Dermis blood vessel endothelial cell (primary cell): ENCODE results near the gene PYROXD2. TPM values are rescaled to one million over a fixed set of nuclear protein-coding genes. Genes with fewer than 3 reads are reported as not detected.

Experiments used
- DNase-seq: peaks from one replicate; pipeline ENCODE4 v3.0.0; 2010
- total RNA-seq: library from RNA; depleted of rRNA; stranded (reverse); fragments of >200 nt; gene quantifications from 2 replicates; pipeline ENCODE4 v1.2.3, GENCODE V29; 2014

Gene PYROXD2
- total RNA-seq, 1 donor from 2014 or later, result 3.6 TPM

DNA sequence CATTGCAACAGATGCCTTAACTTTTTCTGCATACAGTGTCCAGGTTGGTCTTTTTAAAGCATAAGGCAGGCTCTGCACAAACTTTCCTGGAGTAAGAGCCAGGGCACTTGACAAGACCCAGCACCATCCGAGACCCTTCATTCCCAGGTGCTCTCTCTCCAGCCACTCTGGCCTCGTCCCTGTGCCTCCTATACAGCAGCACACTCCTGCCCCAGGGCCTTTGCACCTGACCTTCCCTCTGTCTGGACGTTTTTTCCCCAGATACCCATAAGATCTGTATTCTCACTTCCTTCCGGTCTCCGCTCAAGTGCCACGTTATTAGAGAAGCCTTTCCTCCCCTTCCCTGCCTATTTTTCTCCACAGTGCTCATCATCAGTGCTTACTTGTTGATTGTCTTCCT is 25.6 kb downstream of the PYROXD2 start:
- DNase-seq, result no peak

DNA sequence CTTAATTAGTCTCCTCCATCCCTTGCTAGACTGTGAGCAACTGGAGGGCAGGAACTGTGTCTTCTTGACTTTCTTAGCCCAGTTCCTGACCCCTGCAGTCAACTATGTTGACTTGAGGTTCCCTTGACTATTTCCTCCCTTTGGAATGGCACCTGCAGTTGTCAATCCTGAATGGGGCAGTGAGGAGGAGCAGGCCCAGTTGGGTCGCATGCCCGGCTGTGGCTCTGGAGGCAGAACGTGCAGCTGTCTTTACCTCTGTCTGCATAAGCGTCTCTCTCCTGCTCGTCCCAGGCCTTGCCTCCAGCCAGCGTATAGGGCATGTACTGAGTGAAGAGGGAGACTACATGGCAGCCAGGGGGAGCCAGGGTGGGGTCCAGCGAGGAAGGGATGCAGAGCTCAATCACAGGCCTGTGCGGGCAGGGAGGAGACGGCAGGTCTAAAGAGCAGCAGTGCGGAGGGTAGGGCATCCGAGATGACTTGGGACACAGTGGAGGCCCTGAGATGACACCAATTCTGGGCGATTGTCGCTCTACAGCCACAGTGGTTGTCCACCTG is 26.8 kb downstream of the PYROXD2 start:
- DNase-seq, result no peak

DNA sequence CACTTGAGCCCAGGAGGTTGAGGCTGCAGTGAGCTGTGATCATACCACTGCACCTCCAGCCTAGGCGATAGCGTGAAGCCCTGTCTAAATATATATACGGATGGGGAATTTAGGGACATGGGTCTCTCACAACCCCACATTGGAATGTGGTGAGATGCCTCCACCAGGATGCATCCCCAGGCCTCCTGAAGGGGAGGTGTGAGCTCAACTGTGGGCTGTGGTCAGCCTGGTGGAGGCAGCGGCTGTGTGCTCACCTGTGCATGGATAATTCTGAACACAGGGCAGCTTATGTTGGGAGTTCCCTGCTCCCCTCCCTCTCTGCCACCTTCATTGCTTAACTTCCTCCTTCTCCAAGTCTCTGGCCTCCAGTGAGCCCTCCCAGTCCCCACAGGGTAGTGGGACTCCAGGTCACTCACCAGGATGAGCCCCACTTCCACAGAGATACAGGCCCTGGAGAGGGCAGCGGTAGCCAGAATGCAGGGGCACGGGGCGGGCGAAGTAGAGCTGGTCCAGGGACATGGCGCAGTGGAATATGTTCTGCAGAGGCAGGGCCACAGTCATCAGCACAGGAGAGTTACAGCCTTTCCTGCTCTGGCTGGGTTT is 30.4 kb downstream of the PYROXD2 start:
- DNase-seq, result no peak

DNA sequence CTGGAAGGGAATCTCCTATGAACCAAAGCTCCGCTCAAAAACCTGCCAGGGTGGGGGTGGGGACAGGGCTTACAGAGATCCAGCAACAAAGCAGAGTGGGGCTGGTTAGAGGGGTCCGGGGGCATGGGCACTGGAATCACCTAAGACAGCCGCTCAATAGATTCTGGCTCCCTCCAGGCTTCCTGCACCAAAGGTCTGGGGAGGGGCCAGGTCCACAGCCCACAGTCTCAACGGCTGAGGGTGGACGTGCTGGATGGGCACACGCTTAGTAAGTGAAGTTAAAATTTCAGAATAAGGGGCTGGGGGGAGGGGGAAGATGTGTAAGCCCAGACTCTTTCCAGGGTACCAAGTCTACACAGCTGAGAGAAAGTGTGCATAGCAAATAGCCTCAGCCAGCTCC is 31.1 kb downstream of the PYROXD2 start:
- DNase-seq, result no peak

DNA sequence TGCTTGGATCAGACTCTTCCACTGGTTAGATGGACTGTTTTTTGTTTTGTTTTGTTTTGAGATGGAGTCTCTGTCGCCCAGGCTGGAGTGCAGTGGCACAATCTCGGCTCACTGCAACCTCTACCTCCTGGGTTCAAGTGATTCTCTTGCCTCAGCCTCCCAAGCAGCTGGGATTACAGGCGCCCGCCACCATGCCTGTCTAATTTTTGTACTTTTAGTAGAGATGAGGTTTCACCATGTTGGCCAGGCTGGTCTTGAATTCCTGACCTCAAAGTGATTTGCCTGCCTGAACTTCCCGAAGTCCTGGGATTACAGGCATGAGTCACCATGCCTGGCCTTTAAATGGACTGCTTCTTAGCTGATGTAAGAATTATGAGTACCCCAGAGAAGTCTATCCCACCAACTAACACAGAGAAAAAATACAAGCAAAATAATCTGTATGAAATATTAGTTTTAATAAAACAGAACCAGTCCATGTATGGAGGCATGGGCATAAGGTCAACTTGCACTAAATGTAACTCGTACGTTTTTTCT is 31.8 kb downstream of the PYROXD2 start:
- DNase-seq, result peak; percentile 41

DNA sequence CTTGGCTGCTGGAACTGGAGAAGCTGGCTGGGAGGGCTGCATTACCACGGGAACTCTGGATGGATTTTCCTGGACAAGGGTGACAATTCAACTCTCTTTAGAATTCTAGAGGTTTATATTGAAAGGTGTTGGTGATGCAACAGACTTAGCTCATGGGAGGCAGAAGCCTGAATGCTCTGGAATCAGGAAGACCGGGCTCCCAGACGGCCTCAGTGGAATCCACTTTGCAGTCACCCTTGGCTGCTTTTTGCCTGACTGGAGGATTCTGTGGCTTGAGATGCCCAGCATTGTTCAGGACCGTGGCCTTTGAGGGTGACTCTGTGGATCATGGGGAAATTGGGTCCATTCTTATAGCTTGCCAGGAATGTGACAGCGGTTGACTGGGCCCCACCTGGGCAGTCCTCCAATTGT is 32.3 kb downstream of the PYROXD2 start:
- DNase-seq, result no peak

DNA sequence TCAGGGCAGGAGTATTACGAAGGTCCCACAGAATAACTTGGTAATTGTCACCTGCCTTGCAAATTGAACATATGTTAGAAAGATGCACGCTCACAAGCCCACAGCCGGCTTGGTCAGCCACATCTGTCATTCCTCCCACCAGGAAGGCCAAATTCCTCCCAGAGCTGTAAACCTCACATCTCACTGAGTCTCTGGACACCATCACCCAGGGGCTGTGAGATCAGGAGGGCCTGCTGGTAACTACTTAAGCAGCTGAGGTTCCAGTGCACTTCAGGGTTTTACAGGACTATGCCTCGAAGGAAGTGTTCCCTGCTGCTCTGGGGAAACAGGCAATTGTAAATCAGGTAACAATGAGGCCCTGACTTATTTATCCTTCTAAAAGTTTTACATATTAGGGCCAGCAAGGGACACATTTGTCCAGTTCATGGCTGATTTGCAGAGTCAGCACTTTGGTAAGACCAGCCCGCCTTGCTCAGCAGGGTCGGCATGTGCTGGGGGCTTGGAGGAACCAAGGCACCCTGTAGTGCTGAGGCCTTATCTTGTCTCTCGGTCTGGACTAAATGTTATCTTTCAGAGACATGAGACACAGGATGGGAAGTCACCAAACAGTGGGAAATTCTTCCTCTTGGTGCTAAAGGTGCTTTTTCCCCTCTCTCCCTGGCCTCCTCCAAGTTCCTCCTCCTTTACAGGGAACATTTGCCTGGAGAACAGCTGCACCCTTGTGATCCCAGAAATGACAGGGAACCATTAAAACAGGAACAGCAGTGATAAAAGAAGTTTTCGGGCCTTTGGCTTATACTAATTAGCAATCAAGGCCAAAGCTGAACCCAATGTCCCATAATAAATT is 34.3 kb downstream of the PYROXD2 start:
- DNase-seq, result no peak

DNA sequence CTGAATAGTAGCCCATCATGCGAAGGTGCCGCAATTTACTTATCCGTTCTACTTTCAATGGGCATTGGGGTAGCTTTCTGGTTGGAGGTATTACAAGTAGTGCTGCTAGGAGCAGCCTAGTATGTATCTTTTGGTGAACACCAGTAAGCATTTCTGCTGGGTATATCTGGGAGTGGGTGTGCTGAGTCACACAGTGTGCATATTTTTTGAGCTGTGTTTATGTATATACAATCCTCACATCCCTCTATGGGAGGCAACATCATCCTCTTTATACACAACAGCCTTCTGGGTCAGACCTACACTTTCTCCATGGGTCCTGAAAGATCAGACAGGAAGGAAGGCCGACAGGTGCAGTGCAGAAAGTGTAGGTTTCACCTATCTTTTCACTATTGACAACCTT is 36.3 kb downstream of the PYROXD2 start:
- DNase-seq, result no peak

DNA sequence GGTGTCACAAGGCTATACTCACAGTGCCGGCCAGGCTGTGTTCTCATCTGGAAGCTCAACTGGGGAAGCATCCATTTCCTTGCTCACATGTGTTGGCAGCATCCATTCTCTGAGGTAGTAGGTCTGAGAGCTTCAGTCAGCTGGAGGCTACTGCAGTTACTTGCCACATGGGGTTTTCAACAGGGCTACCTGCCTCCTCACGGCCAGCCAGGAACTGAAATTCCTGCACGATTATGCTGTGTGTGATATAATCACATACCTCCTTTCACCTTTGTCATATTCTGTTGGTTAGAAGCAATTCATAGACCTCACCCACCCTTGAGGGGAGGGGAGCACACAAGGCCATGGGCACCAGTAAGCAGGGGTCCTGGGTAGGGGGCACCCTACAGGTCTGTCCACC is 37.4 kb downstream of the PYROXD2 start:
- DNase-seq, result no peak

DNA sequence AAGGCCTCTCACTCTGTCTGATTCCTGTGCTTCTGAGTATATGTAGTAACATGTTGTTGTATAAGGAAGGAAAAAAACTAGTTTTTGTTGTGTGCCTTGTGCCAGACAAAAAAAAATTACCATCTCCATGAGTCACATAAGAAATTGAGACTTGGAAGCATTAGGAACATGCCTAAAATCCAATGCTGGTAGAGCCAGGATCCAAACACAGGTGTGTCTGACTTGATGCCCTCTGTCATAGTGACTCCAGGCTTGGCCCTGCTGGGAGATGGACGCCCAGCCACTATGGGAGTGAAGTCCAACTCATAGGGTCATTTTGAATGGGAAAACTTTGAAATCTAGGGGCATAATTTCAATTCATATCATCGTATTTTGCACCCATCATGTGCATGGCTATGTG is 38.0 kb downstream of the PYROXD2 start:
- no peak for DNase-seq

DNA sequence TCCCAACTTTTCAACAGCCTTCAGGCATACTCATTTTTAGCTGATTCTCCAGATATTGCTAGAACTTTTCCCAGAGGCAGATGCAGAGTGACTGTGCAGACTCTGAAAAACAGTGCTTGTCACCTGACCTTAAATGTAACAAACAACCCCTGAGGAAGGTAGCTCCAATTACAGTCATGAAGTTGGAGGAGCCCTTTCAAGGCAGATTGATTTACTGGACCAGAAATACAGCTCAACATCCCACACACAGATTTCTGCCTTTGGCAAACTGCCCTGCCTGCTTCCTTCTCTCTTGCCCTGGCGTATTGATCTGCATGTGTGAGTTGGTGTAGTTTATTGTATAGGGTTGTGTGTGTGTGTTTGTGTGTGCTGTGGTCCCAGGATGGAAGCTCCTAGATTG is 38.5 kb downstream of the PYROXD2 start:
- DNase-seq, result no peak

DNA sequence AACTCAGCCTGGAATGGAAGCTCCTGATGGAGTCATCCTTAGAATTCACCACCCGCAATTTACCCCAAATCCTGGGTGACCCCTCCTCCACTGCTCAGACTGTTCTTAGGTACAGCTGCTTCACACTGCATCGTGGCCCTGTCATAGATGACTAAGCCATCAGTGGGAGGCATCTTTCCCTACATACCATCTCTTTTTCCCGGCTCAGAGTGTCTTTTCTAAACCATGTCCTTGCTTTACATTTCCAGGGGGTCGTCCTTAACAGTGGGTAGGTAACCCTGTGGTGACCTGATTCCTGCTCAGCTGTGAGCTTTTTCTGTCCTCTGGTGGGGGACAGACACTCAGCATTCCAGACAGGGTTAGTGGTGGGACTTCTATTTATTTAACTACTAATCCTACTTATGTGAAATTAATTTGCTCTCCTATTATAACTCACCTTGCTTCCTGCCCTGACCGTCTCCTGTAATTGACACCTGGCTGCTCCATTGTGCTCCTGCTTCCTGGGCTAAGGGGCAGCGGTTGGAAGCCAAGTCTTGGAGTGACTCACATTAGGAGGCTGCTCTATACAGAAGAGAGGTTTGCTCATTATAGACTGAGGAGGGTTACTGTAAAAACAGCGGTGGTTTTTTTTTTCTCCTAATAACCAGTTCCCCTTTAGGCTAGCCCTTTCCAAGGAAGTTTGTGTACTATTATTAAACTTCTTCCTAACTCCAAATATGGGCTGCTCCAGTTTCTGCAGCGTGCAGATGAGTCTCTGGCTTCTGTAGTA is 40.6 kb downstream of the PYROXD2 start:
- DNase-seq, result peak; percentile 33

DNA sequence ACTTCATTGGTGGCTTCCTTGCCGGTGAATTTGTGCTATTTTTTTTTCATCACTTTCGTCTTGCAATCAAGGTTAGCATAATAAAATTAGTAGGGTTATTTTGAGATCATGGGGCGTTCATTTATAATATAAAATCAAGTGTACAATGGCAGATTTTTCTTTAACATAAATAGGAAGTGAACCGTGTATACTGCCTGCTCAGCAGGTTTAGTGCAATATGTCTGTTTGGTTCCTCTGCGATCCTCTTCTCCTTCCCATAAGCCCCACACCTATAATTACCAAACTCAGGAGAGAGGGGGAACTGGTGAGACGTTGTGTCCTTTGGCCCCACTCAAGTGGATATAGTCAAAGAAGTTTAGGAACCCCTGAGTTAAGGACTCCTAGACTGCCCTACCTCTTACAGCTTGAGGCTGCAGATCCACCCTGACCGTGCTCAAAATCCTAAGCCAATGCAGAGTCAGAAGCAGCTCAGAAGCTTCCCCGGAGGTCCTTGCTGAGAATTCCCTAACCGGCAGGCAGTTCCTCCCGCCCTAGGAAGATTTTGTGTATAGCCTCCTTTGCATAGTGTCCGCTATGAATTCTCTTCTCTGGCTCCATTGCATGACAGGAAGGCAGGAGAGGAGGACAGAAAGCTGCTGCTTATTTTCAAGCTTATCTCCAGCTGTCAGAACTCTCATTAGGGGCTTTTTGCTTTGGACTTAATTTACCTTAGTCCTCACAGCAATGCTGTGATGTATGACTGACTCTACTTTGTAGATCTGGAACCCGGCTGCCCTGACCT is 41.5 kb downstream of the PYROXD2 start:
- DNase-seq, result no peak

DNA sequence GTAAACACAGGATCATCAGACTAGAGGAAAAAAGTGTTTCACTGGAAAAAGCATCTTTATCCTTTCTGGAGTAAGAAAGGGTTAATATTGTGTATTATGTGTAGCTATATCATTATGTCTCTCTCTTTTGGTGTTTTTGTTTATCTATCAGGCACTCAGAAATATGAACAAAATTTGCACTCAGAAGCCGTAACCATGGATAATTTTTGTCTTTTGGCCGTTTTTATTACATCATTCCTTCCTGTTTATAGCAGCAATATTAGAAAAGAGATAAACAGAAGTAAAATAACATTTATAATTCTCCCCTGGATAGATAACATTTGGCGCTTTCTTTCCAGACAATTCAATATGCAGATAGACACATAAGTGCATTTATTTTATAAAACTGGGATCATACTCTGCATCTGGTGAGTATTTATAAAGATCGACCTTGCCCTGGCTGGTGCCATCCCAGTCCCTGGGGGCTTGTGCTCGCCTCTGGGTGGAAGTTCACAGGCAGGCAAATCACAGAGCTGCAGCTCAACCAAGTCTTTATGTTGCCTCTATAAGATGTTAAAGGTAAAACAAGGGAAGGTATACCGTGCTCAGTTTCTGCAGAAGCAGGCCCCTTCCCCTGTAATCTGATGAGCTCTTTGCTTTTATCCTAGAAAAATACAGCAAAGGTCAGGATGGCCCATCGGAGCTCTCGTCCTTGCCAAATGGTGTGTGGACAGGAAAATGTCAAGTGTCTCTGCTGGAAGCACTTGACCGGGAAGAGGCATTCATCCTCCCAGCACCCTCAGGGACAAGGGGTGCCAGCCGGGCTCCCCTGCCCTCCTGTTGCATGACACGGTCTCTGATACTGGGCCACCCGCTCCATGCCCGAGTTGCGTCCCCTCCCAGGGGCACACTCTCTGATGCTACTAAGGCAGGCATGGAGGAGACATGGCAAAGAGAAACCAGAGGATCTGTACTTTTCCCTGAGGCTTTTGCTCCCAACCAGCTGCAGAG is 43.9 kb downstream of the PYROXD2 start:
- DNase-seq, result no peak

DNA sequence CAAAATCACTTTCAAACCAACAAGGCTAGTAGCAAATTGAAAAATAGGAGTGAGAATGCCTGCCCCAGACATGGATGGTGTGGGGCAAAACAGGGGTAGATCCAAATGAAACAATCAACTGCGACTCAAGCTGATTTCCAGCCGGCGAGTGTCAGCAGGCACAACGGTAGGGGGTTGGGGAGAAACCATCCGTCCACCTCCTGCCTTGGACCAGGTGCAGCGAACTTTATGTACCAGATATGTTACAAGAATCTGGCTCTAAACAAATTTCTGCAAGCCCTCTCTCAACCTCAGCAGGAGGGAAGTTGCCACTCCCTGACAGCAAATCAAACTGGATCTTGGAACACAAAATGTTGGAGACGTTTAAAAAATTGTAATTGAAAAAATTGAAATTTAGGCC is 45.2 kb downstream of the PYROXD2 start:
- no peak for DNase-seq

DNA sequence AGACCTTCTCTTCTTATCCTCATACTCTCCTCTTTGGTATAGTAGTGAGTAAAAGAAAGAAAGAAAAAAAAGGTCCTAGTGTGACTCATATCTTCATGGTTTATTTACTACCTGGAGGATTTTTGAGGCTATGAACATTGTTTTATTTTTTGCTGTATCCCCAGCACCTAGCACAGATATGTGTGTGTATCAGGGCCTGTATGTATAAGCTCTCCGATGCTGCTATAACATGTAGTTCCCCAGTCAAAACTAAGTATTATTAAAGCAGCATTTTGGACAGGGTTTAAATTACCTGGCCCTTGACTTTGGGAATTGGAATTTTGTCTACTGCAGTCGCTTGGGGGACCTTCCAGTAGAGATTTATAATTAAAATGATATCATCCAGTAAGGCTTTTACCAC is 46.3 kb downstream of the PYROXD2 start:
- no peak for DNase-seq

DNA sequence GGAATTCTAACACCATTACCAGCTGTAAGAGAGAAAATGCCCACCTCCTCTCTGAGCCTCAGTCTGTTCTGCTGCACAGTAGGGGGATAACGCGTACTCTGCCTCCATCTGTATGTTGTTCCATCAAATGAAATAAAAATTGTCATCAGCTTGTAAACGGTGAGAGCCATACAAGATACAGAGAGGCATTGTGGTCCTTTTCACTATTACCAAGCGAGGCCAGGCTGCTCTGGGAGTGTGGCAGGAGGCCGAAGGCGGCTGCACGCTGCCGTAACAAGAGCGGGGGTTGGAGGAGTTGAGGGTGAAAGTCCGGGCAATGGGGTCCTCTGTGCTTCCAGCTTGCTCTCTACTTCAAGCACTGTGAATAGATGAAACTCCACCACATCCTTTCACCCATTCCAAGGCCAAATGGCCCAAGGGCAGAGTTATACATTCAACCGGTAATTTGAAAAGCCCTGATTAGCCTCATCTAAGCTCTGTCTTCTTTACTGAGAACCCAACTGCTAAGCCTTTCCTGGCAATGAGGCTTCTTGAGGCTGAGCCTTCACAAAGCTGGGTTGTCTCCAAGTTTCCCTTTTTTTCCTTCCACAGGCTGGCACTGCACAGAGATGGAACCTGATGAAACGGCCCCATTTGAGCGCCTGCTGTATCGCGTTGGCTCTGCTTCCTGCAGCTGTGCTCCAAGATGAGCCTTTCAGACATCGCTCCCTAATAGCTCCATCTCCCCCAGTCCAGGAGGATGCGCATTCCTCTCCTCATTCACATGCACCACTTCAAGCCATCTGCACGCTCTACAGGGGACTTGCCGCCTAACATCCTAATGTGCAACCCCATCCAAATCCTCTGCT is 47.2 kb downstream of the PYROXD2 start:
- DNase-seq, result no peak

DNA sequence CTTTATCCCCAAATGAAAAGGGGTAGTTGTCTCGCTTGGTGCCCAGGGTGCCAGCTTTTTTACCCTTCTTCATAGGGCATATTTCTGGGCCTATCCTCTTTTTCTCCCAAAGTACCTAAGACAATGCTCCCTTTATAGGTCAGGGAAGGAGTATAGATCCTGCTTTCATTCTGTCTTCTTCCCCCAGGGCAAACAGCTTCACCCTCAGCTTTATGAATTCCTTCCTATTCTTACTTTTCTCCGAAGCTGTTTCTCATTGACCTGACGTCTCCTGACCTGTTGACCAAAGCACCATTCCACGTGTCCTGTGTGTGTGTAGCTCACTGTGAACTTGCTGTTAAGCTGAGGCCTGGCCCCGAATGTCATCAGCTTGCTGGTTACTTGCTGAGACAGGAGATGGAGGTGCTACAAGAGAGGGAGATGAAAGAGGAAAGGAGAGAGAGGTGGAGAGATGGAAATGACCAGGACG is 48.9 kb downstream of the PYROXD2 start:
- DNase-seq, result no peak

DNA sequence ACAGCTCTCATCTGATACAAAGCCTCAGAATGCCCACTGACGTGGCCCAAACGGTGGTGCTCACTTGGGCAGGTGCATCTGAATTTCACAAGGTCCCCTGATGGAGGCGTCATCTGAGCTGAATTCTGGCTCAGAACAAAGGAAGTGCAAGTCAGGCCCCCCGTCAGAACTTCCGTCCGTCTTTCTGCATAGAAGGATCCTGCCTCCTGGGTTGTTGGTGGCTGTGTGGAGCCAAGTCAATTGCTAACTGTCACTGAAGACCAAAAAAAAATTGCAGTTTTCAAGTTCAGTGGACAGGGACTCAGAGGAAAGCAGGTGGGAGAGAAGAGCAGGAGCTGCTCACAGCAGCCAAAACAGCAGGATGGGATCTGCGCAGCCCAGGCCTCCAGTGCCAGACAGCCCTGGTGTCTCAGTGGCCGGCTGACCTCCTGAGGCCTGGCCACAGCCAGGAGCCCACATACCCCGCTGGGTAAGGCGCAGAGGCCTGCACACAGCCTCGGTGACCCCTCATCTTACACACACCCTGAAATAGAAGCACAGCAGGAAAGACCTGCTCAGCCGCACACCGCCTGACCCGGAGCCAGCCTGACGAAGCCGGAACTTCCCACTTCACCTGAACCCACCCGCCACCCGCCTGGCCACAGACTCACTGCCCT is 49.4 kb downstream of the PYROXD2 start:
- DNase-seq, result no peak
